ENCODE measurements around the gene DLGAP1.
"Not testable (repeated sequence)": the region's sequence is repeated elsewhere in the genome, so short reads cannot be mapped to it uniquely, and the experiment has no call there.

DLGAP1 gene

GRCh38 chr18:4391859-4392258, 63.2 kb downstream of the DLGAP1 start:
- no peak for DNase-seq (ENCODE audit: low spot score)

- DNase-seq (ENCODE audit: low spot score), result no peak
Observed at GRCh38 chr18:4385876-4386275, 69.2 kb downstream of the DLGAP1 start.

GRCh38 chr18:4384932-4385331, 70.2 kb downstream of the DLGAP1 start:
- no peak for DNase-seq (ENCODE audit: low spot score)

- DNase-seq (ENCODE audit: low spot score), result no peak
Observed at GRCh38 chr18:4374564-4374963, 80.5 kb downstream of the DLGAP1 start.

GRCh38 chr18:4369705-4370104, 85.4 kb downstream of the DLGAP1 start:
- DNase-seq (ENCODE audit: low spot score), result no peak

GRCh38 chr18:4360221-4360715, 94.8 kb downstream of the DLGAP1 start:
- no peak for DNase-seq (ENCODE audit: low spot score)

DNA sequence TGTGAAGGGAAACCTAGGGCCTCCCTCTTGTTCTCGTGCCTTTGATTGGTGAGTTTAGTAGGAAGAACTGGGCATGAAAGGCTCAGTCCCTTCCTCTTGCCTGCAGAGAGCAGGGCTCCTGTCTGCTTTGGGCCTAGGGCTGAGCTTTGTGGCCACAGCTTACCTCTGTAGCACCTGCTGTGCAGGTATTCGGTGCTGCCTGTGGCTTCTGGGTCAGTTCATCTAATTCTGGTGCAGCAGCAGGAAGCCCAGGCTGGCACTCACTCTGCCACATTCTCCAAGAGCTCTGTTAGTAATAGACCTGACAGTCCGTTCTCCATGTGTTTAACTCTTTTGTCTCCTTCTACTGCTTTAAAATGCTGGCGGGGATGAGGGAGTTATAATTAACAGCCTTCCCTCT, 96.5 kb downstream of the DLGAP1 start:
- no peak for DNase-seq (ENCODE audit: low spot score)

- DNase-seq (ENCODE audit: low spot score), result no peak
Observed at GRCh38 chr18:4357579-4357978, 97.5 kb downstream of the DLGAP1 start.

DNA sequence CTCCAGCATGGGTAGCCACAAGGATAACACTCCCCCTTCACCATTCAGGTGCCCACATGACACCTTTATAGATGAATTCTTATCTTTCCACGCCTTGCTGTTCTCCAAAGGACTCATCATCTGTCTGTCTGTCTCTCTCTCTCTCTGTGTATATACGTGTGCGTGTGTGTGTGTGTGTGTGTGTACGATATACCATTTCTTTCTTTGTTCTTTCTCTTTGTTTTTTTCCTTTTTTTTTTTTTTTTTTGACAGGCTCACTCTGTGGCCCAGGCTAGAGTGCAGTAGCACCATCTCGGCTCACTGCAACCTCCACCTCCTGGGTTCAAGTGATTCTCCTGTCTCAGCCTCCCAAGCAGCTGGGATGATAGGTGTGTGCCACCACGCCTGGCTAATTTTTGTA, 98.2 kb downstream of the DLGAP1 start:
- DNase-seq (ENCODE audit: low spot score), result no peak

DNA sequence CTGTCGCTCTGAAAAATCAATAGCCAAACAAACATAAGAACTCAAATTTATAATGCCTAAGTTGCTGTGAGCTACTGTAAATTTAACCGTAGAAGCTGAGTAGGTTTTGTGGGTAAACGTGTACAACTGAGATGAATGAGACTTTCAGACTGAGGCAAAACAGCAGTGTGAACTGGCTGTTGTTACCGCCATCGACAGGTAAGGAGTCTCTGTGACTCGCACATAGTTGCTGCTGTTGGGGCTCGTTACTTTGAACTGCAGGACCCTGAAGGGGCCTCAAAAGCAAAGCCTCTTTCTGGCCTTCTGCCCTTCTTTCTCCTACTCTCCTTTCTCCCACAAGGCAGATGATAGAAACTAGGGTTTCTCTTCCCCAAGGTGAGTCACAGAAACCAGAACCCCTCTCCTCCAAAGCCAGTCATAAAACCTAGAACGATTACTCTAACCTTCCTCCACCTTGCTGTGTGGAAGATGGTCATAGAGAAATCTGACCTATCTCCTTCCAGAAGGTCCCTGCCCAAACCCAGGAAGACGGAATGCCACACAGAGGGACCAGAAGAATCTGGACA, 101.2 kb downstream of the DLGAP1 start:
- no peak for DNase-seq (ENCODE audit: low spot score)

GRCh38 chr18:4352746-4353551, 102.2 kb downstream of the DLGAP1 start:
- no peak for DNase-seq (ENCODE audit: low spot score)

DNA sequence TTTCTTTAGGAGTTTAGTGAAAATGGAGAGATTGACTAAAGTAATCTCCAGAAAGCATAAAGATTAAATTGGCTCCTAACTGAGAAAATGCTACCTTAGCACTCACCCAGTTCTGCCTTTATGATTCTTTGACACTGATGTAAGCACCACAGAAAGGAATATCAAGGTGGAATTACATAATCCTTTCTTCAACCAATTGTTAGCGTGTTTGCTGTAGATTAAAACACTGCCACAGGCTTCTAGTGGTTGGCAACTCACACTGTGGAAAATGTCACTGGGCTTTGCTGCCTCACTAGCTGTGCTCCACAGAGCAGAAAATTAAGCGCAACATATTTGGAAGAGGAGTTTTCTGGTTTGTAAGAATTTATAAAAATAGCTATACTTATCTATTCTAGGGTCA, 104.1 kb downstream of the DLGAP1 start:
- no peak for DNase-seq (ENCODE audit: low spot score)

DNA sequence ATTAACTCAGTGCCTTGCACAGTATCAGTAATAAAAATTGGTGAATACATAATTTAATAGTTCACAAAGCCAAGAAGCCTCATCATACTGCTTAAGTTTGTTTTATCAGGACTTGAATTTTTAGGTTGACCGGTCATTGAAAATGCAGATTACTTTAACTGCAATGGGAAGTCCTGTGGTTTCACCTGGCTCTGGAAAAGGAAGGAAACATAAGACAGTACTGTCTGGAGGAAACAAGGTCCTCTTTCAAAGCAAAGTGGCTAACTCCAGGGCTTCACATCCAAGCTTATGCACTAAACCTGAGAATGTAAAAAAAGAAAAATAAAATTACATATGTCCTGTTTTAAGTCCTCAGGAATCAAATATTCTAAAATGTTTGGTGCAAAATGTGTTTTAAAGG, 119.7 kb downstream of the DLGAP1 start:
- DNase-seq (ENCODE audit: low spot score), result no peak

GRCh38 chr18:4333043-4333442, 122.1 kb downstream of the DLGAP1 start:
- DNase-seq (ENCODE audit: low spot score), result no peak

- no peak for DNase-seq (ENCODE audit: low spot score)
Observed at GRCh38 chr18:4319738-4320677, 135.1 kb downstream of the DLGAP1 start.

DNA sequence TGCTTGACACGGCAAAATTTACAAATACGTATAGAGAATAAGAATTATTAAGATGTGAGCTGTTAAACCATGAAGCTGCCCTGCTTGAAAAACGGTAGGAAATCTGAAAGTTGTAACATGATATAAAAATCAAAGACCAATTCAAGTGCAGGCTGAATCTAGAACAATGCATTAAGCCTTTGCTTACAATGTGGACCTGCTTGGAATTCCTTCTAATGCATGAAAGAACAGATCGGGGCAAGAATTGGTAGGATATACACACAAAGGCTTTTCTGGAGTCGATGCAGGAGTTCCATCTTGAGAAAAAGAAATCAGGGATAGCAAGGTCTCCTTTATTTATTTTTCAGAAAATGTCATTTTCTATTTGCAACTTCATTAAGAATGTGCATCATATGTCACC, 136.8 kb downstream of the DLGAP1 start:
- no peak for DNase-seq (ENCODE audit: low spot score)

GRCh38 chr18:4311945-4312344, 143.2 kb downstream of the DLGAP1 start:
- DNase-seq (ENCODE audit: low spot score), result not testable (repeated sequence)

- no peak for DNase-seq (ENCODE audit: low spot score)
Observed at GRCh38 chr18:4311136-4311535, 144.0 kb downstream of the DLGAP1 start.

- DNase-seq (ENCODE audit: low spot score), result no peak
Observed at GRCh38 chr18:4309227-4309626, 145.9 kb downstream of the DLGAP1 start.

DNA sequence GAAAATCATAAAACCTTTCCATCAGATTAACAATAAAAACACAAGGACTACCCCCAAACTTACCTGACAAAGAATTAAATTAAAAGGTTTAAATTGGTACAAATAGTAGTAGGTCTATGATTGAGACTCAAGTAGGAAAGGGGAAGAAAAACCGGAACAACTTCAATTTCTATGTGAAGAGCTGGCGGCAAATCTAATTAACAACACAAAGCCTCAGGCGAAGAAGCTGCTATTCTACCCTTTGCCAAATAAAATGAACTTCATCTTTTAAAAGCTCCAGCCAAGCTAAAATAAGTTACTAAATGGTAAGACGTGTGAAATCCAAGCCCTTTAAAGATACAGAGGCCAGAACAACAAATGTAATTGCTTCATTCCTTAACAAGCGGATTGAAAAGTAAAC, 146.5 kb downstream of the DLGAP1 start:
- DNase-seq (ENCODE audit: low spot score), result no peak

DNA sequence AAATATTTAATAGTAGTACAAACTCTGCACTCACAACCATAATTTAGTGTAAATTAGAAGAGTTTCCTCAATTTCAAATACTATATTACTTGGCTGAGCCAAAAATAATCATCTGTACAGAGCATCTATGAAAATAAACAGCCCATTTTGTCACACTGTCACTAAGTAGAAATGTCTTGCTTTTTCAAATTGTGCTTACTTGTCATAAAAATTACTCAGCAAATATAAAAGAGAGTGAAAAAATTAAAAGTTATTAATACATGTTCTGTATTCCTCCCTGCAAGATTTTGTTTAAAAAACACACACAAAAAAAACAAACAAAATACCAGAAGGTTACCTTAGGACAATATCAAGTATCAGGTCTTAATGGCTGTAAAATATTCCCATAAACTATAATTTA, 155.7 kb downstream of the DLGAP1 start:
- no peak for DNase-seq (ENCODE audit: low spot score)

DNA sequence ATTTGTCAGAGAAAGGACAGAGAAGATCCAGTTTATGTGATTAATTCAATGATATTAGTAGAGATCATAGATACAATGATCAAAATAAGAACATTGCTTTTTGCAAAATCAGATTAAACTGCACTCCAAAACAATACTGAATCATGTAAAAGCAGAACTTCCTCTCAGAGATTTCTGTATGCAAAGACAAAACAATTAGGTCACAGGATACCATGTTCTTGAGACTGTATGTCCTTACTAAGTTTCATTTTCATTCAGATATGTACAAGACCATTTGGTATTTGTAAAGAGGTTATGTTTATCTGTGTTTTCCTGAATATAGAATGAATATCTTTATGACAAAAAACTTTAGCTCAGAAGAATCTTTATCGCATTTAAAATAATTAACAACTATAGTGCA, 161.8 kb downstream of the DLGAP1 start:
- no peak for DNase-seq (ENCODE audit: low spot score)
